ENCODE measurements around the gene KCTD1.

Gene KCTD1

GRCh38 chr18:26521617-26522016 lies 26.7 kb downstream of the KCTD1 start:
- no peaks in the 10 kb centered on the region for H3K27me3 ChIP-seq (replicated peaks; ENCODE audit: control insufficient read depth, insufficient read depth, low read length, poor library complexity, severe bottlenecking)
- no peaks in the 10 kb centered on the region for H3K36me3 ChIP-seq (ENCODE audit: control insufficient read depth, insufficient read depth, low read length)
- no peak overlapping the region for H3K27ac ChIP-seq (ENCODE audit: insufficient read depth, low read length, poor library complexity, severe bottlenecking)
- H3K4me3 ChIP-seq (ENCODE audit: insufficient read depth, low read depth, low read length, poor library complexity, severe bottlenecking): no peak overlapping the region
- H3K9me3 ChIP-seq (ENCODE audit: control insufficient read depth, low read length): no peaks in the 10 kb centered on the region
- no peaks in the 10 kb centered on the region for H3K4me1 ChIP-seq (ENCODE audit: control insufficient read depth, insufficient read depth, low read length, poor library complexity, severe bottlenecking)
- DNase-seq: no peak

GRCh38 chr18:26520974-26521373 lies 27.4 kb downstream of the KCTD1 start:
- H3K4me1 ChIP-seq (ENCODE audit: control insufficient read depth, insufficient read depth, low read length, poor library complexity, severe bottlenecking): no peaks in the 10 kb centered on the region
- H3K27me3 ChIP-seq (replicated peaks; ENCODE audit: control insufficient read depth, insufficient read depth, low read length, poor library complexity, severe bottlenecking): no peaks in the 10 kb centered on the region
- H3K4me3 ChIP-seq (ENCODE audit: insufficient read depth, low read depth, low read length, poor library complexity, severe bottlenecking): no peak overlapping the region
- no peaks in the 10 kb centered on the region for H3K9me3 ChIP-seq (ENCODE audit: control insufficient read depth, low read length)
- H3K27ac ChIP-seq (ENCODE audit: insufficient read depth, low read length, poor library complexity, severe bottlenecking): no peak overlapping the region
- H3K36me3 ChIP-seq (ENCODE audit: control insufficient read depth, insufficient read depth, low read length): no peaks in the 10 kb centered on the region
- no peak for DNase-seq

GRCh38 chr18:26519114-26519513 lies 29.2 kb downstream of the KCTD1 start:
- Histone ChIP-seq H3K4me3 (ENCODE audit: insufficient read depth, low read depth, low read length, poor library complexity, severe bottlenecking) (no peak overlapping the region), H3K36me3 (ENCODE audit: control insufficient read depth, insufficient read depth, low read length) (no peaks in the 10 kb centered on the region), H3K4me1 (ENCODE audit: control insufficient read depth, insufficient read depth, low read length, poor library complexity, severe bottlenecking) (no peaks in the 10 kb centered on the region), H3K9me3 (ENCODE audit: control insufficient read depth, low read length) (no peaks in the 10 kb centered on the region), H3K27ac (ENCODE audit: insufficient read depth, low read length, poor library complexity, severe bottlenecking) (no peak overlapping the region), H3K27me3 (replicated peaks; ENCODE audit: control insufficient read depth, insufficient read depth, low read length, poor library complexity, severe bottlenecking) (no peaks in the 10 kb centered on the region)
- DNase-seq: no peak

- no peaks in the 10 kb centered on the region for H3K27me3 ChIP-seq (replicated peaks; ENCODE audit: control insufficient read depth, insufficient read depth, low read length, poor library complexity, severe bottlenecking)
- no peak for DNase-seq
- no peak overlapping the region for H3K4me3 ChIP-seq (ENCODE audit: insufficient read depth, low read depth, low read length, poor library complexity, severe bottlenecking)
- no peaks in the 10 kb centered on the region for H3K36me3 ChIP-seq (ENCODE audit: control insufficient read depth, insufficient read depth, low read length)
- no peaks in the 10 kb centered on the region for H3K4me1 ChIP-seq (ENCODE audit: control insufficient read depth, insufficient read depth, low read length, poor library complexity, severe bottlenecking)
- no peak overlapping the region for H3K27ac ChIP-seq (ENCODE audit: insufficient read depth, low read length, poor library complexity, severe bottlenecking)
- no peaks in the 10 kb centered on the region for H3K9me3 ChIP-seq (ENCODE audit: control insufficient read depth, low read length)
Measured at GRCh38 chr18:26516964-26517363, 31.4 kb downstream of the KCTD1 start.

GRCh38 chr18:26515643-26516487 lies 32.5 kb downstream of the KCTD1 start:
- H3K4me1 ChIP-seq (ENCODE audit: control insufficient read depth, insufficient read depth, low read length, poor library complexity, severe bottlenecking): no peaks in the 10 kb centered on the region
- no peak for DNase-seq
- H3K27me3 ChIP-seq (replicated peaks; ENCODE audit: control insufficient read depth, insufficient read depth, low read length, poor library complexity, severe bottlenecking): no peaks in the 10 kb centered on the region
- H3K9me3 ChIP-seq (ENCODE audit: control insufficient read depth, low read length): no peaks in the 10 kb centered on the region
- no peaks in the 10 kb centered on the region for H3K36me3 ChIP-seq (ENCODE audit: control insufficient read depth, insufficient read depth, low read length)
- no peak overlapping the region for H3K27ac ChIP-seq (ENCODE audit: insufficient read depth, low read length, poor library complexity, severe bottlenecking)
- H3K4me3 ChIP-seq (ENCODE audit: insufficient read depth, low read depth, low read length, poor library complexity, severe bottlenecking): no peak overlapping the region

GRCh38 chr18:26511339-26512071 lies 36.8 kb downstream of the KCTD1 start:
- H3K27me3 ChIP-seq (replicated peaks; ENCODE audit: control insufficient read depth, insufficient read depth, low read length, poor library complexity, severe bottlenecking): no peaks in the 10 kb centered on the region
- H3K27ac ChIP-seq (ENCODE audit: insufficient read depth, low read length, poor library complexity, severe bottlenecking): no peak overlapping the region
- H3K4me1 ChIP-seq (ENCODE audit: control insufficient read depth, insufficient read depth, low read length, poor library complexity, severe bottlenecking): no peaks in the 10 kb centered on the region
- H3K36me3 ChIP-seq (ENCODE audit: control insufficient read depth, insufficient read depth, low read length): no peaks in the 10 kb centered on the region
- no peak overlapping the region for H3K4me3 ChIP-seq (ENCODE audit: insufficient read depth, low read depth, low read length, poor library complexity, severe bottlenecking)
- H3K9me3 ChIP-seq (ENCODE audit: control insufficient read depth, low read length): no peaks in the 10 kb centered on the region
- DNase-seq: no peak

- Histone ChIP-seq H3K4me3 (ENCODE audit: insufficient read depth, low read depth, low read length, poor library complexity, severe bottlenecking) (no peak overlapping the region), H3K27ac (ENCODE audit: insufficient read depth, low read length, poor library complexity, severe bottlenecking) (no peak overlapping the region), H3K4me1 (ENCODE audit: control insufficient read depth, insufficient read depth, low read length, poor library complexity, severe bottlenecking) (no peaks in the 10 kb centered on the region), H3K27me3 (replicated peaks; ENCODE audit: control insufficient read depth, insufficient read depth, low read length, poor library complexity, severe bottlenecking) (no peaks in the 10 kb centered on the region), H3K36me3 (ENCODE audit: control insufficient read depth, insufficient read depth, low read length) (no peaks in the 10 kb centered on the region), H3K9me3 (ENCODE audit: control insufficient read depth, low read length) (no peaks in the 10 kb centered on the region)
- DNase-seq: no peak
Measured at GRCh38 chr18:26510337-26510736, 38.0 kb downstream of the KCTD1 start.

- no peak overlapping the region for H3K4me3 ChIP-seq (ENCODE audit: insufficient read depth, low read depth, low read length, poor library complexity, severe bottlenecking)
- H3K27ac ChIP-seq (ENCODE audit: insufficient read depth, low read length, poor library complexity, severe bottlenecking): no peak overlapping the region
- no peaks in the 10 kb centered on the region for H3K9me3 ChIP-seq (ENCODE audit: control insufficient read depth, low read length)
- H3K27me3 ChIP-seq (replicated peaks; ENCODE audit: control insufficient read depth, insufficient read depth, low read length, poor library complexity, severe bottlenecking): no peaks in the 10 kb centered on the region
- no peaks in the 10 kb centered on the region for H3K36me3 ChIP-seq (ENCODE audit: control insufficient read depth, insufficient read depth, low read length)
- no peaks in the 10 kb centered on the region for H3K4me1 ChIP-seq (ENCODE audit: control insufficient read depth, insufficient read depth, low read length, poor library complexity, severe bottlenecking)
- DNase-seq: no peak
Measured at GRCh38 chr18:26506012-26506411, 42.3 kb downstream of the KCTD1 start.

- Histone ChIP-seq H3K27ac (ENCODE audit: insufficient read depth, low read length, poor library complexity, severe bottlenecking) (no peak overlapping the region), H3K9me3 (ENCODE audit: control insufficient read depth, low read length) (no peaks in the 10 kb centered on the region), H3K4me3 (ENCODE audit: insufficient read depth, low read depth, low read length, poor library complexity, severe bottlenecking) (no peak overlapping the region), H3K27me3 (replicated peaks; ENCODE audit: control insufficient read depth, insufficient read depth, low read length, poor library complexity, severe bottlenecking) (no peaks in the 10 kb centered on the region), H3K36me3 (ENCODE audit: control insufficient read depth, insufficient read depth, low read length) (no peaks in the 10 kb centered on the region), H3K4me1 (ENCODE audit: control insufficient read depth, insufficient read depth, low read length, poor library complexity, severe bottlenecking) (no peaks in the 10 kb centered on the region)
- DNase-seq: no peak
Measured at GRCh38 chr18:26504831-26505230, 43.5 kb downstream of the KCTD1 start.

- Histone ChIP-seq H3K27ac (ENCODE audit: insufficient read depth, low read length, poor library complexity, severe bottlenecking) (no peak overlapping the region), H3K4me3 (ENCODE audit: insufficient read depth, low read depth, low read length, poor library complexity, severe bottlenecking) (no peak overlapping the region)
Measured at GRCh38 chr18:26503382-26503781, 45.0 kb downstream of the KCTD1 start.

More at GRCh38 chr18:26503382-26503781, 45.0 kb downstream of the KCTD1 start:
- H3K4me1 ChIP-seq (ENCODE audit: control insufficient read depth, insufficient read depth, low read length, poor library complexity, severe bottlenecking): no peaks in the 10 kb centered on the region
- no peaks in the 10 kb centered on the region for H3K36me3 ChIP-seq (ENCODE audit: control insufficient read depth, insufficient read depth, low read length)
- no peak for DNase-seq
- H3K9me3 ChIP-seq (ENCODE audit: control insufficient read depth, low read length): no peaks in the 10 kb centered on the region
- H3K27me3 ChIP-seq (replicated peaks; ENCODE audit: control insufficient read depth, insufficient read depth, low read length, poor library complexity, severe bottlenecking): no peaks in the 10 kb centered on the region
